ENCODE results near the gene TPTE2. TPM values are rescaled to one million over a fixed set of nuclear protein-coding genes. Genes with fewer than 3 reads are reported as not detected.

TPTE2 gene
- total and polyA plus RNA-seq, 2 of the 8 experiments (the other 6 are each of a cell fraction or from before 2014, with no cell fraction given) = not detected

GRCh38 chr13:19575230-19575629 is 13.9 kb upstream of the TPTE2 start:
- Histone ChIP-seq H3K4me1 (replicated peaks in 1 of 4; ENCODE audit: control insufficient read depth in 3 of 4, insufficient read depth in 4 of 4, low read length in 3 of 4) (no peaks in the 10 kb centered on the region), H3K14ac (ENCODE audit: insufficient read length) (no peak overlapping the region), H4K20me1 (replicated peaks in 1 of 2; ENCODE audit: control insufficient read depth in 1 of 2, insufficient read depth in 2 of 2, low read length in 2 of 2) (no peaks in the 10 kb centered on the region), H3K23ac (ENCODE audit: insufficient read length) (no peak overlapping the region), H3K4me2 (ENCODE audit: insufficient read depth in 1 of 2, low read depth in 2 of 2, low read length in 2 of 2) (no peak overlapping the region), H3K9me3 (ENCODE audit: insufficient read depth in 2 of 2, low read depth in 1 of 2, low read length in 1 of 2) (peaks cover 29 to 56% of the 10 kb centered on the region in 2 experiments), H3K79me2 (ENCODE audit: control insufficient read depth in 1 of 2, insufficient read depth in 2 of 2, low read length in 2 of 2) (no peaks in the 10 kb centered on the region), H3K18ac (ENCODE audit: extremely low read depth, low read length) (no peak overlapping the region), H2BK20ac (ENCODE audit: low read length) (no peak overlapping the region), H2BK12ac (ENCODE audit: low read depth, low read length) (no peak overlapping the region), H3K23me2 (ENCODE audit: low read depth, low read length) (no peaks in the 10 kb centered on the region), H4K91ac (replicated peaks; ENCODE audit: insufficient read length, low read length) (no peak overlapping the region), H2BK15ac (ENCODE audit: low read length) (no peak overlapping the region), H3K79me1 (ENCODE audit: low read depth, low read length) (no peaks in the 10 kb centered on the region), H3K4me3 (ENCODE audit: extremely low read depth in 1 of 4, insufficient read depth in 2 of 4, low read depth in 3 of 4, low read length in 4 of 4) (no peak overlapping the region), H2AFZ (ENCODE audit: low read length) (no peak overlapping the region), H3K36me3 (ENCODE audit: control insufficient read depth in 2 of 4, insufficient read depth in 4 of 4, low read length in 3 of 4) (no peaks in the 10 kb centered on the region), H4K8ac (ENCODE audit: extremely low read depth, insufficient read depth, low read length) (no peak overlapping the region), H3K56ac (replicated peaks; ENCODE audit: insufficient read length, low read depth, low read length) (no peak overlapping the region), H2AK5ac (ENCODE audit: low read depth, low read length) (no peak overlapping the region), H3K9ac (replicated peaks in 1 of 4; ENCODE audit: extremely low read depth in 1 of 4, low read depth in 3 of 4, low read length in 3 of 4) (no peak overlapping the region), H2BK5ac (ENCODE audit: low read depth, low read length) (no peak overlapping the region), H3K27ac (ENCODE audit: low read depth, low read length) (no peak overlapping the region), H2BK120ac (replicated peaks; ENCODE audit: low read depth, low read length) (no peak overlapping the region), H3K27me3 (replicated peaks in 1 of 4; ENCODE audit: control insufficient read depth in 3 of 4, extremely low read depth in 1 of 4, insufficient read depth in 3 of 4, low read length in 3 of 4) (no peaks in the 10 kb centered on the region), H4K5ac (ENCODE audit: insufficient read length, low read depth, low read length) (no peak overlapping the region), H3K4ac (replicated peaks; ENCODE audit: insufficient read length, low read depth, low read length) (no peak overlapping the region)
- DNase-seq (ENCODE audit: low read depth in 1 of 2, low spot score in 2 of 2) (no peak), FAIRE-seq (no peak)
- CTCF ChIA-PET (ENCODE audit: partially characterized antibody) = no interaction called here
- POLR2A ChIA-PET (ENCODE audit: partially characterized antibody) = no interaction called here
- 60% methylated on average over 2 of the region's 2 CpGs; no CpG with 5 or more reads in 1 of the 2 experiments for WGBS, 2 experiments (ENCODE audit: extremely low coverage in 1 of 2, insufficient coverage in 1 of 2, insufficient read length in 1 of 2, insufficient replicate concordance in 2 of 2, low coverage in 1 of 2, low lambda C conversion rate in 2 of 2, missing lambda C conversion rate in 1 of 2)
- TF ChIP-seq PHF8 (conservative IDR thresholded peaks at IDR 0.05; ENCODE audit: low read depth, low read length) (no peak), EZH2 (IDR thresholded peaks at IDR 0.05; ENCODE audit: low read depth, low read length, severe bottlenecking) (no peak), NRF1 (IDR thresholded peaks at IDR 0.05; ENCODE audit: low read depth, low read length) (no peak), SIX5 (IDR thresholded peaks at IDR 0.05; ENCODE audit: low read depth, low read length) (no peak), USF2 (IDR thresholded peaks at IDR 0.05; ENCODE audit: low read length) (no peak), YY1 (IDR thresholded peaks at IDR 0.05; ENCODE audit: low read depth, low read length) (no peak), KDM1A (IDR thresholded peaks at IDR 0.05; ENCODE audit: borderline replicate concordance, low read length) (no peak)

All from H1 (cell line).